T47D (cell line): ENCODE measurements around the gene ADM.

ENCODE experiments used
- DNase-seq, 2 experiments: peaks; one replicate each; pipeline versions ENCODE4 v3.0.0 to v3.0.0-alpha.2; 2011 to 2012; ENCODE audit warnings: low read depth in 1 of 2, low spot score in 1 of 2
- JUND ChIP-seq: IDR thresholded peaks from 2 replicates; pipeline ENCODE4 v1.6.1; 2012; ENCODE audit warnings: low read depth
- in situ Hi-C: cut with HindIII; loops from 2 replicates; pipeline ENCODE4 v1.10.0; 2016; ENCODE audit warnings: low sequenced_read_pairs, low pct_unique_long_range_greater_than_20kb

The ADM gene

DNA sequence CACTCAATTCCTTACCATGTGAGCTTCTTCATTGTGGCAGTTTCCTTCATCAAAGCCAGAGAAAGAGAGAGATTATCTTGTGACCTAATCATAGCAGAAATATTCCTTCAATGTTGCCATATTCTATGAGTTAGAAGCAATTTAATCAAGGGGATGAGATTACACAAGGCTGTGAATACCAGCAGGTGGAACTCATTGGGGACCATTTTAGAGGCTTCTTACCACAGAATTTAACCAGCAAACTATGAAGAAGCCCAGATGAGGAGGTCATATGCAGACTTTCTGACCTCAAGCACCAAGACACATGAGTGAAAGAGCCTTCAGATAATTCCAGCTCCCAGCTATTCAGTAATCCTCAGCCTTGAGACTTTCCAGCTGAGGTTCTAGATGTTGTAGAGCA, 51.3 kb downstream of the ADM start:
- no peak for TF ChIP-seq JUND
- in situ Hi-C loops: no loop called here
- DNase-seq: no peak
